Measurements from ENCODE around the gene SLC25A39. TPM values are rescaled to one million over a fixed set of nuclear protein-coding genes. Genes with fewer than 3 reads are reported as not detected.

SLC25A39 gene
- total and polyA plus RNA-seq, 8 donors: 42.0 to 351 (median 134) TPM

- H3K36me3 ChIP-seq: no peaks in the 10 kb centered on the region
- H3K9me3 ChIP-seq: no peaks in the 10 kb centered on the region
- no peak for DNase-seq
- H3K4me1 ChIP-seq: peaks cover 6 to 16% (median 13%) of the 10 kb centered on the region in 4 donors
- no peak for TF ChIP-seq CTCF (IDR thresholded peaks at IDR 0.05)
- TF ChIP-seq EP300 (IDR thresholded peaks at IDR 0.05): no peak
- TF ChIP-seq POLR2AphosphoS5 (IDR thresholded peaks at IDR 0.05): no peak
- no peak for TF ChIP-seq POLR2A (IDR thresholded peaks at IDR 0.05)
- 62 to 83% (median 71%) methylated on average over 2 to 3 of the region's 3 CpGs for WGBS, 5 donors
- intact Hi-C loops (cut with DNase I; ENCODE audit: low total_unique reads): no loop called here
- no peak overlapping the region for H3K4me3 ChIP-seq
- no peak overlapping the region for H3K27ac ChIP-seq
- no peaks in the 10 kb centered on the region for H3K27me3 ChIP-seq
These were observed 42.4 kb downstream of the SLC25A39 start for GRCh38 chr17:44282264-44282663.

- TF ChIP-seq EP300 (IDR thresholded peaks at IDR 0.05) (no peak), POLR2A (IDR thresholded peaks at IDR 0.05) (no peak), POLR2AphosphoS5 (IDR thresholded peaks at IDR 0.05) (no peak), CTCF (IDR thresholded peaks at IDR 0.05) (no peak)
- Histone ChIP-seq H3K27me3 (no peaks in the 10 kb centered on the region), H3K36me3 (no peaks in the 10 kb centered on the region), H3K9me3 (no peaks in the 10 kb centered on the region), H3K27ac (no peak overlapping the region), H3K4me1 (peaks cover 6 to 16% (median 13%) of the 10 kb centered on the region in 4 donors), H3K4me3 (no peak overlapping the region)
- WGBS, 5 donors: 85 to 100% (median 91%) methylated on average over 2 of the region's 2 CpGs
- DNase-seq: peak in 1 of 2 donors; percentile 20
- intact Hi-C loops (cut with DNase I; ENCODE audit: low total_unique reads): no loop called here
These were observed 43.1 kb downstream of the SLC25A39 start for GRCh38 chr17:44281570-44281969.

- Histone ChIP-seq H3K9me3 (no peaks in the 10 kb centered on the region), H3K4me1 (peaks cover 6 to 16% (median 13%) of the 10 kb centered on the region in 4 donors), H3K4me3 (no peak overlapping the region), H3K27ac (peak overlapping the region in 4 of 5 donors; percentile 31 to 69 (median 58)), H3K36me3 (no peaks in the 10 kb centered on the region), H3K27me3 (no peaks in the 10 kb centered on the region)
- TF ChIP-seq CTCF (IDR thresholded peaks at IDR 0.05) (no peak), POLR2AphosphoS5 (IDR thresholded peaks at IDR 0.05) (no peak), EP300 (IDR thresholded peaks at IDR 0.05) (no peak), POLR2A (IDR thresholded peaks at IDR 0.05) (no peak)
- WGBS, 5 donors: 74 to 79% (median 77%) methylated on average over 12 of the region's 12 CpGs
- DNase-seq: no peak
- intact Hi-C loops (cut with DNase I; ENCODE audit: low total_unique reads): no loop called here
These were observed 44.2 kb downstream of the SLC25A39 start for GRCh38 chr17:44280392-44280937.

- peak; percentile 64 to 91 for DNase-seq
- WGBS, 5 donors: 30 to 37% (median 34%) methylated on average over 16 to 20 of the region's 20 CpGs
- Histone ChIP-seq H3K9me3 (no peaks in the 10 kb centered on the region), H3K36me3 (no peaks in the 10 kb centered on the region), H3K4me1 (peaks cover 6 to 16% (median 13%) of the 10 kb centered on the region in 4 donors), H3K4me3 (no peak overlapping the region), H3K27ac (peak overlapping the region; percentile 22 to 69 (median 54)), H3K27me3 (no peaks in the 10 kb centered on the region)
- intact Hi-C loops (cut with DNase I; ENCODE audit: low total_unique reads): no loop called here
- no peak for TF ChIP-seq EP300 (IDR thresholded peaks at IDR 0.05)
- peak in 2 of 3 donors; percentile 40 to 57 for TF ChIP-seq POLR2AphosphoS5 (IDR thresholded peaks at IDR 0.05)
These were observed 44.8 kb downstream of the SLC25A39 start for GRCh38 chr17:44279666-44280391.

GRCh38 chr17:44279346-44279665 is 45.3 kb downstream of the SLC25A39 start:
- DNase-seq: no peak
- no peak for TF ChIP-seq POLR2A (IDR thresholded peaks at IDR 0.05)
- no peak for TF ChIP-seq EP300 (IDR thresholded peaks at IDR 0.05)
- TF ChIP-seq CTCF (IDR thresholded peaks at IDR 0.05): no peak
- no peak for TF ChIP-seq POLR2AphosphoS5 (IDR thresholded peaks at IDR 0.05)
- no peaks in the 10 kb centered on the region for H3K27me3 ChIP-seq
- no peaks in the 10 kb centered on the region for H3K36me3 ChIP-seq
- peaks cover 6 to 16% (median 13%) of the 10 kb centered on the region in 4 donors for H3K4me1 ChIP-seq
- peak overlapping the region in 4 of 5 donors; percentile 54 to 69 (median 58) for H3K27ac ChIP-seq
- no peak overlapping the region for H3K4me3 ChIP-seq
- 69 to 91% (median 89%) methylated on average over 2 of the region's 2 CpGs for WGBS, 5 donors
- intact Hi-C loops (cut with DNase I; ENCODE audit: low total_unique reads): no loop called here
- no peaks in the 10 kb centered on the region for H3K9me3 ChIP-seq
